Measurements from ENCODE around the gene HMOX2.

HMOX2 gene

GRCh38 chr16:4507588-4508345 is 31.6 kb downstream of the HMOX2 start:
- Histone ChIP-seq H2AK5ac (ENCODE audit: low read length, severe bottlenecking) (no peak overlapping the region), H2BK12ac (ENCODE audit: low read length in 2 of 2) (no peak overlapping the region), H3K9ac (ENCODE audit: low read length) (no peak overlapping the region), H4K8ac (ENCODE audit: low read length) (no peak overlapping the region), H2AFZ (ENCODE audit: low read depth, low read length) (no peak overlapping the region), H3K4me3 (ENCODE audit: insufficient read depth in 1 of 2, low read depth in 1 of 2, low read length in 2 of 2) (no peak overlapping the region), H3K4me2 (ENCODE audit: low read length, poor library complexity, severe bottlenecking) (no peak overlapping the region), H3K27ac (ENCODE audit: low read length, poor library complexity, severe bottlenecking) (no peak overlapping the region), H3K36me3 (ENCODE audit: control insufficient read depth in 1 of 2, insufficient read depth in 2 of 2, low read depth in 1 of 2, low read length in 2 of 2) (peaks cover 64 to 72% of the 10 kb centered on the region in 2 experiments), H2BK5ac (ENCODE audit: low read depth, low read length, poor library complexity, severe bottlenecking) (no peak overlapping the region), H3K4ac (ENCODE audit: low read depth in 1 of 2, low read length in 2 of 2) (no peak overlapping the region), H2BK120ac (ENCODE audit: low read depth, low read length) (no peak overlapping the region), H3K18ac (ENCODE audit: low read depth in 1 of 2, low read length in 2 of 2) (no peak overlapping the region), H4K91ac (ENCODE audit: low read length) (no peak overlapping the region), H3K14ac (ENCODE audit: low read length in 2 of 2) (no peak overlapping the region), H3K79me1 (replicated peaks; ENCODE audit: low read length, poor library complexity, severe bottlenecking) (peaks cover 49% of the 10 kb centered on the region), H2BK15ac (ENCODE audit: low read depth, poor library complexity, severe bottlenecking) (no peak overlapping the region), H3K9me3 (ENCODE audit: control insufficient read depth, low read length) (no peaks in the 10 kb centered on the region), H3K27me3 (ENCODE audit: control insufficient read depth in 1 of 2, insufficient read depth in 1 of 2, low read length in 2 of 2) (no peaks in the 10 kb centered on the region), H3K23ac (ENCODE audit: low read length in 2 of 2) (no peak overlapping the region), H3K4me1 (ENCODE audit: control insufficient read depth, insufficient read depth, low read depth, low read length) (peaks cover 6% of the 10 kb centered on the region)
- WGBS: 93% methylated on average over 17 of the region's 17 CpGs
- no peak for DNase-seq

GRCh38 chr16:4508806-4509205 is 32.6 kb downstream of the HMOX2 start:
- DNase-seq: no peak
- no peak overlapping the region for H3K14ac ChIP-seq (ENCODE audit: low read length in 2 of 2)
- H3K79me1 ChIP-seq (replicated peaks; ENCODE audit: low read length, poor library complexity, severe bottlenecking): peaks cover 52% of the 10 kb centered on the region
- no peak overlapping the region for H3K4ac ChIP-seq (ENCODE audit: low read depth in 1 of 2, low read length in 2 of 2)
- H3K9me3 ChIP-seq (ENCODE audit: control insufficient read depth, low read length): no peaks in the 10 kb centered on the region
- no peak overlapping the region for H3K9ac ChIP-seq (ENCODE audit: low read length)
- H3K4me1 ChIP-seq (ENCODE audit: control insufficient read depth, insufficient read depth, low read depth, low read length): peaks cover 8% of the 10 kb centered on the region
- H3K18ac ChIP-seq (ENCODE audit: low read depth in 1 of 2, low read length in 2 of 2): no peak overlapping the region
- H3K4me2 ChIP-seq (ENCODE audit: low read length, poor library complexity, severe bottlenecking): no peak overlapping the region
- H2AK5ac ChIP-seq (ENCODE audit: low read length, severe bottlenecking): no peak overlapping the region
- H3K36me3 ChIP-seq (ENCODE audit: control insufficient read depth in 1 of 2, insufficient read depth in 2 of 2, low read depth in 1 of 2, low read length in 2 of 2): peaks cover 74 to 80% of the 10 kb centered on the region in 2 experiments
- H3K27ac ChIP-seq (ENCODE audit: low read length, poor library complexity, severe bottlenecking): no peak overlapping the region
- no peak overlapping the region for H2BK15ac ChIP-seq (ENCODE audit: low read depth, poor library complexity, severe bottlenecking)
- no peak overlapping the region for H2BK120ac ChIP-seq (ENCODE audit: low read depth, low read length)
- no peaks in the 10 kb centered on the region for H3K27me3 ChIP-seq (ENCODE audit: control insufficient read depth in 1 of 2, insufficient read depth in 1 of 2, low read length in 2 of 2)
- 100% methylated on average over 3 of the region's 3 CpGs for WGBS
- H3K23ac ChIP-seq (ENCODE audit: low read length in 2 of 2): no peak overlapping the region
- H3K4me3 ChIP-seq (ENCODE audit: insufficient read depth in 1 of 2, low read depth in 1 of 2, low read length in 2 of 2): no peak overlapping the region
- H2BK12ac ChIP-seq (ENCODE audit: low read length in 2 of 2): no peak overlapping the region
- no peak overlapping the region for H2AFZ ChIP-seq (ENCODE audit: low read depth, low read length)
- H4K91ac ChIP-seq (ENCODE audit: low read length): no peak overlapping the region
- no peak overlapping the region for H2BK5ac ChIP-seq (ENCODE audit: low read depth, low read length, poor library complexity, severe bottlenecking)
- no peak overlapping the region for H4K8ac ChIP-seq (ENCODE audit: low read length)

- H3K4me2 ChIP-seq (ENCODE audit: low read length, poor library complexity, severe bottlenecking): no peak overlapping the region
- no peak overlapping the region for H3K18ac ChIP-seq (ENCODE audit: low read depth in 1 of 2, low read length in 2 of 2)
- no peak overlapping the region for H2BK15ac ChIP-seq (ENCODE audit: low read depth, poor library complexity, severe bottlenecking)
- H3K4ac ChIP-seq (ENCODE audit: low read depth in 1 of 2, low read length in 2 of 2): no peak overlapping the region
- H3K79me1 ChIP-seq (replicated peaks; ENCODE audit: low read length, poor library complexity, severe bottlenecking): peaks cover 54% of the 10 kb centered on the region
- H2BK12ac ChIP-seq (ENCODE audit: low read length in 2 of 2): no peak overlapping the region
- H4K8ac ChIP-seq (ENCODE audit: low read length): no peak overlapping the region
- no peak overlapping the region for H2AK5ac ChIP-seq (ENCODE audit: low read length, severe bottlenecking)
- no peak overlapping the region for H2BK120ac ChIP-seq (ENCODE audit: low read depth, low read length)
- H3K36me3 ChIP-seq (ENCODE audit: control insufficient read depth in 1 of 2, insufficient read depth in 2 of 2, low read depth in 1 of 2, low read length in 2 of 2): peaks cover 80 to 86% of the 10 kb centered on the region in 2 experiments
- H3K9me3 ChIP-seq (ENCODE audit: control insufficient read depth, low read length): no peaks in the 10 kb centered on the region
- H3K27ac ChIP-seq (ENCODE audit: low read length, poor library complexity, severe bottlenecking): no peak overlapping the region
- no peak overlapping the region for H2AFZ ChIP-seq (ENCODE audit: low read depth, low read length)
- 98% methylated on average over 8 of the region's 8 CpGs for WGBS
- H2BK5ac ChIP-seq (ENCODE audit: low read depth, low read length, poor library complexity, severe bottlenecking): no peak overlapping the region
- no peak overlapping the region for H4K91ac ChIP-seq (ENCODE audit: low read length)
- H3K23ac ChIP-seq (ENCODE audit: low read length in 2 of 2): no peak overlapping the region
- DNase-seq: no peak
- H3K27me3 ChIP-seq (ENCODE audit: control insufficient read depth in 1 of 2, insufficient read depth in 1 of 2, low read length in 2 of 2): no peaks in the 10 kb centered on the region
- no peak overlapping the region for H3K14ac ChIP-seq (ENCODE audit: low read length in 2 of 2)
- no peak overlapping the region for H3K4me3 ChIP-seq (ENCODE audit: insufficient read depth in 1 of 2, low read depth in 1 of 2, low read length in 2 of 2)
- H3K9ac ChIP-seq (ENCODE audit: low read length): no peak overlapping the region
- H3K4me1 ChIP-seq (ENCODE audit: control insufficient read depth, insufficient read depth, low read depth, low read length): peaks cover 11% of the 10 kb centered on the region
These were observed 33.2 kb downstream of the HMOX2 start for GRCh38 chr16:4509420-4509819.

GRCh38 chr16:4510131-4510530 is 33.9 kb downstream of the HMOX2 start:
- Histone ChIP-seq H3K4me2 (ENCODE audit: low read length, poor library complexity, severe bottlenecking) (no peak overlapping the region), H2BK15ac (ENCODE audit: low read depth, poor library complexity, severe bottlenecking) (no peak overlapping the region), H2BK120ac (ENCODE audit: low read depth, low read length) (no peak overlapping the region), H3K79me1 (replicated peaks; ENCODE audit: low read length, poor library complexity, severe bottlenecking) (peaks cover 58% of the 10 kb centered on the region), H2AK5ac (ENCODE audit: low read length, severe bottlenecking) (no peak overlapping the region), H3K23ac (ENCODE audit: low read length in 2 of 2) (no peak overlapping the region), H4K91ac (ENCODE audit: low read length) (no peak overlapping the region), H2BK12ac (ENCODE audit: low read length in 2 of 2) (no peak overlapping the region), H4K8ac (ENCODE audit: low read length) (no peak overlapping the region), H3K14ac (ENCODE audit: low read length in 2 of 2) (no peak overlapping the region), H3K18ac (ENCODE audit: low read depth in 1 of 2, low read length in 2 of 2) (no peak overlapping the region), H3K27me3 (ENCODE audit: control insufficient read depth in 1 of 2, insufficient read depth in 1 of 2, low read length in 2 of 2) (no peaks in the 10 kb centered on the region), H3K36me3 (ENCODE audit: control insufficient read depth in 1 of 2, insufficient read depth in 2 of 2, low read depth in 1 of 2, low read length in 2 of 2) (peaks cover 84 to 86% of the 10 kb centered on the region in 2 experiments), H3K4ac (ENCODE audit: low read depth in 1 of 2, low read length in 2 of 2) (no peak overlapping the region), H3K9ac (ENCODE audit: low read length) (no peak overlapping the region), H3K27ac (ENCODE audit: low read length, poor library complexity, severe bottlenecking) (no peak overlapping the region), H3K4me1 (ENCODE audit: control insufficient read depth, insufficient read depth, low read depth, low read length) (peaks cover 11% of the 10 kb centered on the region), H2AFZ (ENCODE audit: low read depth, low read length) (no peak overlapping the region), H2BK5ac (ENCODE audit: low read depth, low read length, poor library complexity, severe bottlenecking) (no peak overlapping the region), H3K4me3 (ENCODE audit: insufficient read depth in 1 of 2, low read depth in 1 of 2, low read length in 2 of 2) (no peak overlapping the region), H3K9me3 (ENCODE audit: control insufficient read depth, low read length) (no peaks in the 10 kb centered on the region)
- 79% methylated on average over 4 of the region's 5 CpGs for WGBS
- no peak for DNase-seq
